ENCODE results near the gene PRKCA.

DNA sequence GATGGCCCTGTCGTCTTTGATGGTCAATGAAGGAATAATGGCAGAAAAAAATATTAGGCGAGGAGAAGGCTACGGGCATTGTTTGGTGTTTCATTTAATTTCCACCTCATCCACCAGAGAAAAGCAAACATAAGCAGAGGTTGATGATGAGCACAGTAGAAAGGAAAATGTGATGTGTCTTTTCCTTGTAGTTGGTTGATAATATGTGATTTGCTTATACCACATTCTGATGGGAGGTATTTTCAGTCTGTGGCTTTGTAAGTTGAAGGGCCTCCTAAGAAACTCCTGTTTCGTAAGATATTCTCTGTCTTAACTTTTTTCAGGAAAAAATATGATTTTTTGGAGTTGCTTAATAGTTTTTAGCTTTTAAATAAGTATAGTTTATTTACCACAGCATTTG, 215.7 kb downstream of the PRKCA start:
- TF ChIP-seq FOS (IDR thresholded peaks at IDR 0.05; ENCODE audit: borderline replicate concordance, insufficient read depth, low read length): no peak
- no peak for TF ChIP-seq MYC (IDR thresholded peaks at IDR 0.05; ENCODE audit: low read depth, low read length)
- TF ChIP-seq CTCF (IDR thresholded peaks at IDR 0.05; ENCODE audit: extremely low read depth in 1 of 2, insufficient read depth in 1 of 2, low read depth in 1 of 2, low read length in 2 of 2): no peak

Data from endothelial cell of umbilical vein (primary cell).